ENCODE data around the gene TOMM6.

GRCh38 chr6:41818271-41819054 is 31.0 kb downstream of the TOMM6 start:
- TF ChIP-seq POLR2AphosphoS5 (IDR thresholded peaks at IDR 0.05): no peak
- TF ChIP-seq CTCF (IDR thresholded peaks at IDR 0.05): no peak
- TF ChIP-seq POLR2A (IDR thresholded peaks at IDR 0.05): no peak

All from prostate gland (tissue), 2 donors.